Upper lobe of right lung (tissue), 1 donor: Measurements from ENCODE around the gene PCDHGA6. TPM values are rescaled to one million over a fixed set of nuclear protein-coding genes. Genes with fewer than 3 reads are reported as not detected.

Experiments used
- ATAC-seq: fragments of 200-7000 bp; cut with Tn5 transposase; one replicate; pipeline ENCODE4 v1.9.1; 2020; ENCODE audit warnings: mild to moderate bottlenecking, moderate library complexity
- DNase-seq: peaks from one replicate; pipeline ENCODE4 v3.0.0-alpha.2; 2020
- H3K27ac ChIP-seq: fragments of 200-600 bp; one replicate; pipeline ENCODE4 v1.8.0; 2022
- H3K27me3 ChIP-seq: fragments of 200-600 bp; one replicate; pipeline ENCODE4 v1.8.0; 2022; ENCODE audit warnings: mild to moderate bottlenecking
- H3K36me3 ChIP-seq: fragments of 200-600 bp; one replicate; pipeline ENCODE4 v1.8.0; 2022
- H3K4me1 ChIP-seq: fragments of 200-600 bp; one replicate; pipeline ENCODE4 v1.8.0; 2022
- H3K4me3 ChIP-seq: fragments of 200-600 bp; one replicate; pipeline ENCODE4 v1.8.0; 2022; ENCODE audit warnings: mild to moderate bottlenecking
- H3K9me3 ChIP-seq: fragments of 200-600 bp; one replicate; pipeline ENCODE4 v1.8.0; 2022
- CTCF ChIP-seq: fragments of 200-600 bp; IDR thresholded peaks from one replicate; pipeline ENCODE4 v1.8.0; 2022; ENCODE audit warnings: antibody characterized with exemption
- intact Hi-C: fragments of 100-400 bp; cut with DNase I; formaldehyde crosslinking; loops from one replicate; pipeline ENCODE4 v1.11.0; 2022
- total RNA-seq: library from RNA; stranded (reverse); fragmentation: NEBNext Ultra II Directional; extraction: Animal tissue kit (Norgen Biotek cat#: 25700); gene quantifications from one replicate; pipeline ENCODE4 v1.2.1, GENCODE V29; 2021
- donor health status: DM: no; HTN: yes; CAD: no; lungs with severe emphysema.

The PCDHGA6 gene
- total RNA-seq, 1 donor from 2014 or later, result 3.9 TPM

- peak; percentile 7 for TF ChIP-seq CTCF
- Histone ChIP-seq H3K4me1 (no peaks in the 10 kb centered on the region), H3K27ac (no peak within 1 kb of the TSS), H3K36me3 (no peaks in the 10 kb centered on the region), H3K9me3 (peaks cover 14% of the 10 kb centered on the region), H3K27me3 (peaks cover 36% of the 10 kb centered on the region), H3K4me3 (peak within 1 kb of the TSS; percentile 4)
- intact Hi-C loops, result no loop called here
- ATAC-seq (no peak), DNase-seq (no peak)
These were observed 9.6 kb upstream of the PCDHGA6 start, which contains the start of gene PCDHGA5 for GRCh38 chr5:141363952-141364660. TSS of gene PCDHGA5 (plus strand) at chr5:141364162. CDS start at chr5:141364331, 169 bp downstream.

- Histone ChIP-seq H3K9me3 (peaks cover 19% of the 10 kb centered on the region), H3K27ac (no peak overlapping the region), H3K36me3 (no peaks in the 10 kb centered on the region), H3K4me1 (no peaks in the 10 kb centered on the region), H3K4me3 (no peak overlapping the region), H3K27me3 (peaks cover 29% of the 10 kb centered on the region)
- TF ChIP-seq CTCF, result no peak
- DNase-seq (no peak), ATAC-seq (no peak)
- intact Hi-C loops, result no loop called here
These were observed 7.4 kb upstream of the PCDHGA6 start for GRCh38 chr5:141366016-141366896.

GRCh38 chr5:141369994-141370848 is 3.5 kb upstream of the PCDHGA6 start, which contains the start of gene PCDHGB3:
TSS of gene PCDHGB3 (plus strand) at chr5:141370242. CDS start at chr5:141370395, 153 bp downstream.
- no peaks in the 10 kb centered on the region for H3K4me1 ChIP-seq
- no peaks in the 10 kb centered on the region for H3K36me3 ChIP-seq
- peak; percentile 83 for ATAC-seq
- intact Hi-C loops, result no loop called here
- no peak for DNase-seq
- H3K27ac ChIP-seq, result no peak within 1 kb of the TSS
- peak; percentile 25 for TF ChIP-seq CTCF
- peaks cover 27% of the 10 kb centered on the region for H3K9me3 ChIP-seq
- peak within 1 kb of the TSS; percentile 32 for H3K4me3 ChIP-seq
- peaks cover 18% of the 10 kb centered on the region for H3K27me3 ChIP-seq

- intact Hi-C loops, result no loop called here
- Histone ChIP-seq H3K36me3 (no peaks in the 10 kb centered on the region), H3K27me3 (peaks cover 7% of the 10 kb centered on the region), H3K4me3 (no peak overlapping the region), H3K9me3 (peaks cover 30% of the 10 kb centered on the region), H3K27ac (no peak overlapping the region), H3K4me1 (no peaks in the 10 kb centered on the region)
- ATAC-seq (no peak), DNase-seq (no peak)
- no peak for TF ChIP-seq CTCF
These were observed 1.9 kb upstream of the PCDHGA6 start for GRCh38 chr5:141371572-141372475.
